HepG2 (cell line): ENCODE results near the gene LENG1. TPM values are rescaled to one million over a fixed set of nuclear protein-coding genes. Genes with fewer than 3 reads are reported as not detected.

Source experiments
- ATAC-seq: fragments of 200-7000 bp; cut with Tn5 transposase; 3 replicates; pipeline ENCODE4 v1.9.1; 2020; ENCODE audit warnings: mild to moderate bottlenecking, moderate library complexity
- BruUV-seq: library from RNA; stranded (reverse); fragments of 400-500 nt; replicated peaks from 2 replicates; lab custom pipeline; 2021; lab: Mats Ljungman, UMichigan
- CTCF ChIA-PET: fragments of 300-600 bp; formaldehyde crosslinking; extraction: SDS; loops from one replicate; lab custom pipeline; 2021; ENCODE audit warnings: low total read pairs, inconsistent platforms, low intra/inter-chr PET ratio; lab: Yijun Ruan, JAX
- POLR2A ChIA-PET: fragments of 350-600 bp; sonication (Branson Sonifier 250); formaldehyde crosslinking; loops from one replicate; lab custom pipeline; 2020; ENCODE audit warnings: antibody characterized with exemption, inconsistent platforms; lab: Yijun Ruan, JAX
- DNase-seq: peaks from one replicate; pipeline ENCODE4 v3.0.0-alpha.2; 2015; ENCODE audit warnings: low spot score
- FAIRE-seq: peaks from 3 replicates; lab custom pipeline; 2011; peaks lifted over from hg19 to GRCh38; lab: Jason Lieb, UNC
- H2AFZ ChIP-seq: one replicate; pipeline ENCODE4 v1.6.1; 2011; ENCODE audit warnings: low read length, inconsistent platforms
- H3K27ac ChIP-seq: fragments of 300-600 bp; 3 replicates; pipeline ENCODE4 v1.8.0; 2011; ENCODE audit warnings: mixed run types, mild to moderate bottlenecking, mixed read lengths, low read length, inconsistent platforms; ENCODE audit not compliant: insufficient read depth; ENCODE audit errors: extremely low read length
- H3K27me3 ChIP-seq, 2 experiments: fragments of 200-600 bp in 1 of 2; 2 replicates in 1 of 2; 3 replicates in 1 of 2; pipeline versions ENCODE4 v1.6.0 to v1.8.0; 2011; ENCODE audit warnings: low read length in 2 of 2, mild to moderate bottlenecking in 2 of 2, moderate library complexity in 2 of 2, inconsistent platforms in 1 of 2; ENCODE audit not compliant: insufficient read depth in 2 of 2, control insufficient read depth in 1 of 2
- H3K36me3 ChIP-seq, 2 experiments: fragments of 200-600 bp in 1 of 2; replicated peaks in 1 of 2; 2 replicates in 1 of 2; 3 replicates in 1 of 2; pipeline versions ENCODE4 v1.5.1 to v1.8.0; 2011; ENCODE audit warnings: low read length in 2 of 2, inconsistent platforms in 1 of 2; ENCODE audit not compliant: insufficient read depth in 2 of 2, control insufficient read depth in 1 of 2
- H3K4me1 ChIP-seq: 2 replicates; pipeline ENCODE4 v1.5.1; 2012; ENCODE audit warnings: low read length, inconsistent platforms; ENCODE audit not compliant: insufficient read depth
- H3K4me2 ChIP-seq: 2 replicates; pipeline ENCODE4 v1.6.0; 2011; ENCODE audit warnings: low read depth, low read length, inconsistent platforms
- H3K4me3 ChIP-seq, 3 experiments: fragments of 200-600 bp in 1 of 3; sonication (generic), shearing (Covaris generic) in 1 of 3; replicated peaks in 1 of 3; 2 replicates each; pipeline ENCODE4 v1.5.1; 2011 to 2016; ENCODE audit warnings: low read length in 3 of 3, inconsistent platforms in 2 of 3, low read depth in 2 of 3, mild to moderate bottlenecking in 2 of 3, control low read depth in 1 of 3, mixed read lengths in 1 of 3; ENCODE audit not compliant: insufficient read depth in 1 of 3
- H3K79me2 ChIP-seq: one replicate; pipeline ENCODE4 v1.6.1; 2011; ENCODE audit warnings: low read length, inconsistent platforms; ENCODE audit not compliant: insufficient read depth
- H3K9ac ChIP-seq: 2 replicates; pipeline ENCODE4 v1.6.0; 2011; ENCODE audit warnings: mild to moderate bottlenecking, low read depth, low read length, inconsistent platforms; ENCODE audit not compliant: insufficient read depth
- H3K9me3 ChIP-seq: 2 replicates; pipeline ENCODE4 v1.5.1; 2012; ENCODE audit warnings: mild to moderate bottlenecking, low read length
- H4K20me1 ChIP-seq: 2 replicates; pipeline ENCODE4 v1.6.0; 2011; ENCODE audit warnings: inconsistent platforms, mild to moderate bottlenecking, low read length, moderate library complexity; ENCODE audit not compliant: insufficient read depth
- ARNT2 ChIP-seq: sonication (generic); formaldehyde crosslinking; IDR thresholded peaks from 2 replicates; pipeline ENCODE4 v1.8.0; 2022; ENCODE audit warnings: mild to moderate bottlenecking, low read depth, missing genetic modification reagents, moderate library complexity
- CENPX ChIP-seq: sonication (generic); formaldehyde crosslinking; IDR thresholded peaks from 2 replicates; pipeline ENCODE4 v1.9.0; 2021; ENCODE audit warnings: mild to moderate bottlenecking, missing genetic modification reagents, moderate library complexity
- DNMT1 ChIP-seq: sonication (generic); formaldehyde crosslinking; IDR thresholded peaks from 2 replicates; pipeline ENCODE4 v1.5.1; 2020; ENCODE audit warnings: mild to moderate bottlenecking, missing genetic modification reagents
- HOXA7 ChIP-seq: sonication (generic); formaldehyde crosslinking; IDR thresholded peaks from 2 replicates; pipeline ENCODE4 v1.8.1; 2022; ENCODE audit warnings: mild to moderate bottlenecking, missing genetic modification reagents, moderate library complexity
- KLF12 ChIP-seq: sonication (generic); formaldehyde crosslinking; IDR thresholded peaks from 2 replicates; pipeline ENCODE4 v1.4.0; 2020; ENCODE audit warnings: missing genetic modification reagents, borderline replicate concordance
- NCOA2 ChIP-seq: sonication (generic); formaldehyde crosslinking; IDR thresholded peaks from 2 replicates; pipeline ENCODE4 v1.8.0; 2022; ENCODE audit warnings: inconsistent platforms
- XBP1 ChIP-seq: sonication (generic); formaldehyde crosslinking; IDR thresholded peaks from 2 replicates; pipeline ENCODE4 v1.5.0; 2020; ENCODE audit warnings: missing genetic modification reagents
- ZFYVE20 ChIP-seq: sonication (generic); formaldehyde crosslinking; IDR thresholded peaks from 2 replicates; pipeline ENCODE4 v1.8.0; 2023; ENCODE audit warnings: low read depth, mild to moderate bottlenecking, moderate library complexity, missing genetic modification reagents, borderline replicate concordance
- ZNF251 ChIP-seq: sonication (generic); formaldehyde crosslinking; IDR thresholded peaks from 2 replicates; pipeline ENCODE4 v1.9.0; 2021; ENCODE audit warnings: mild to moderate bottlenecking, missing genetic modification reagents
- ZNF441 ChIP-seq: sonication (generic); formaldehyde crosslinking; IDR thresholded peaks from 2 replicates; pipeline ENCODE4 v1.7.0; 2021; ENCODE audit warnings: missing genetic modification reagents, borderline replicate concordance
- ZNF709 ChIP-seq: sonication (generic); formaldehyde crosslinking; IDR thresholded peaks from 2 replicates; pipeline ENCODE4 v1.5.0; 2020; ENCODE audit warnings: mild to moderate bottlenecking, missing genetic modification reagents
- WGBS: methylation state at CpG from one replicate; pipeline ENCODE4 v1.1.6; 2017; ENCODE audit warnings: low lambda C conversion rate; 5-methylcytosine and 5-hydroxymethylcytosine counted together
- in situ Hi-C: cut with HindIII; loops from 2 replicates; pipeline ENCODE4 v1.10.0; 2017; ENCODE audit warnings: low pct_unique_long_range_greater_than_20kb; ENCODE audit not compliant: extremely low pct_ligation_motif_present
- intact Hi-C: fragments of 100-400 bp; cut with micrococcal nuclease; formaldehyde crosslinking; loops from one replicate; pipeline ENCODE4 v1.10.0; 2022; ENCODE audit not compliant: unreplicated experiment
- polyA plus RNA-seq, 8 experiments: library from polyadenylated mRNA; depleted of rRNA in 3 of 8; stranded (reverse) in 7 of 8; unstranded in 1 of 8; fragments of >200 nt; fragmentation: Illumina TruSeq in 4 of 8; extraction: Trizol in 4 of 8; gene quantifications; 2 replicates each; pipeline versions ENCODE4 v1.2.1 to v1.2.3, GENCODE V29; 2011 to 2016; ENCODE audit warnings: low read depth in 4 of 8, missing spikeins in 1 of 8, mixed read lengths in 1 of 8; ENCODE audit not compliant: insufficient read depth in 1 of 8
- total RNA-seq, 5 experiments: library from RNA; depleted of rRNA; stranded (reverse); fragments of >200 nt; fragmentation: Illumina TruSeq; extraction: Trizol; gene quantifications; 2 replicates each; pipeline ENCODE4 v1.2.3, GENCODE V29; 2016; ENCODE audit warnings: low read depth in 1 of 5
- TF ChIP-seq, protein P1 (sequence below): sonication (generic); formaldehyde crosslinking; IDR thresholded peaks from 2 replicates; pipeline ENCODE4 v1.5.0; 2020; ENCODE audit warnings: mild to moderate bottlenecking, missing genetic modification reagents, moderate library complexity

Gene LENG1
- total and polyA plus RNA-seq, 2 of the 13 experiments (the other 11 are each of a cell fraction or from before 2014, with no cell fraction given) = 1.8 to 3.8 TPM

- TF ChIP-seq XBP1 (CRISPR knock-in tag) = no peak
- TF ChIP-seq NCOA2 (CRISPR knock-in tag) = no peak
- no peak for TF ChIP-seq CENPX (CRISPR knock-in tag)
- no peak for TF ChIP-seq ZNF251 (CRISPR knock-in tag)
- TF ChIP-seq, protein P1, sequence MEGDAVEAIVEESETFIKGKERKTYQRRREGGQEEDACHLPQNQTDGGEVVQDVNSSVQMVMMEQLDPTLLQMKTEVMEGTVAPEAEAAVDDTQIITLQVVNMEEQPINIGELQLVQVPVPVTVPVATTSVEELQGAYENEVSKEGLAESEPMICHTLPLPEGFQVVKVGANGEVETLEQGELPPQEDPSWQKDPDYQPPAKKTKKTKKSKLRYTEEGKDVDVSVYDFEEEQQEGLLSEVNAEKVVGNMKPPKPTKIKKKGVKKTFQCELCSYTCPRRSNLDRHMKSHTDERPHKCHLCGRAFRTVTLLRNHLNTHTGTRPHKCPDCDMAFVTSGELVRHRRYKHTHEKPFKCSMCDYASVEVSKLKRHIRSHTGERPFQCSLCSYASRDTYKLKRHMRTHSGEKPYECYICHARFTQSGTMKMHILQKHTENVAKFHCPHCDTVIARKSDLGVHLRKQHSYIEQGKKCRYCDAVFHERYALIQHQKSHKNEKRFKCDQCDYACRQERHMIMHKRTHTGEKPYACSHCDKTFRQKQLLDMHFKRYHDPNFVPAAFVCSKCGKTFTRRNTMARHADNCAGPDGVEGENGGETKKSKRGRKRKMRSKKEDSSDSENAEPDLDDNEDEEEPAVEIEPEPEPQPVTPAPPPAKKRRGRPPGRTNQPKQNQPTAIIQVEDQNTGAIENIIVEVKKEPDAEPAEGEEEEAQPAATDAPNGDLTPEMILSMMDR (CRISPR knock-in tag) = no peak
- TF ChIP-seq ZFYVE20 = no peak
- TF ChIP-seq ARNT2 (CRISPR knock-in tag) = no peak
- no peak for TF ChIP-seq ZNF441 (CRISPR knock-in tag)
- TF ChIP-seq ZNF709 = no peak
- TF ChIP-seq DNMT1 = no peak
- no peak for TF ChIP-seq KLF12 (CRISPR knock-in tag)
- TF ChIP-seq HOXA7 = no peak
- Histone ChIP-seq H3K4me2 (no peak overlapping the region), H3K9me3 (peaks cover 5% of the 10 kb centered on the region), H3K27ac (no peak overlapping the region), H2AFZ (no peak overlapping the region), H4K20me1 (no peaks in the 10 kb centered on the region), H3K27me3 (no peaks in the 10 kb centered on the region), H3K79me2 (no peaks in the 10 kb centered on the region), H3K4me1 (peaks cover 4% of the 10 kb centered on the region), H3K4me3 (no peak overlapping the region), H3K36me3 (peaks cover 10 to 40% of the 10 kb centered on the region in 2 experiments; a peak in 4 of 5 replicates), H3K9ac (no peak overlapping the region)
- ChIA-PET CTCF (no interaction called here), POLR2A (no interaction called here)
- DNase-seq (no peak), FAIRE-seq (no peak), ATAC-seq (no peak)
- in situ Hi-C loops (no loop called here), intact Hi-C loops (no loop called here)
- no TSS peak for BruUV-seq
- WGBS = 83% methylated on average over 5 of the region's 20 CpGs
Measured at GRCh38 chr19:54129617-54129996, 29.9 kb downstream of the LENG1 start.
